Gastrocnemius medialis (tissue), 4 donors: ENCODE measurements around the gene MAP1LC3B2.

Experiments used
- CTCF ChIP-seq, 5 experiments: fragments of 450-650 bp in 3 of 5; fragments of 200-600 bp in 2 of 5; sonication (generic) in 2 of 5; IDR thresholded peaks in 4 of 5; conservative IDR thresholded peaks in 1 of 5; 1 replicate in 4 of 5; 2 replicates in 1 of 5; pipeline ENCODE4 v1.5.1; 2016 to 2019; ENCODE audit warnings: antibody characterized with exemption in 5 of 5, mild to moderate bottlenecking in 3 of 5, moderate library complexity in 3 of 5
- POLR2A ChIP-seq, 2 donors: fragments of 450-650 bp; IDR thresholded peaks; one replicate each; pipeline ENCODE4 v1.6.1; 2017; ENCODE audit warnings: antibody characterized with exemption in 2 of 2, mild to moderate bottlenecking in 2 of 2, moderate library complexity in 2 of 2

- no peak for TF ChIP-seq CTCF (IDR thresholded peaks at IDR 0.05 in 4 of 5, conservative IDR thresholded peaks at IDR 0.05 in 1 of 5)
- no peak for TF ChIP-seq POLR2A (IDR thresholded peaks at IDR 0.05)
These were observed 36.5 kb downstream of the MAP1LC3B2 start for GRCh38 chr12:116595672-116596071.
